WTC11 (cell line): ENCODE results near the gene KSR2. TPM values are rescaled to one million over a fixed set of nuclear protein-coding genes. Genes with fewer than 3 reads are reported as not detected.

Experiments used
- ATAC-seq: fragments of 200-7000 bp; cut with Tn5 transposase; 2 replicates; pipeline ENCODE4 v1.10.0; 2021; ENCODE audit warnings: mild to moderate bottlenecking, moderate library complexity
- CTCF ChIA-PET: fragments of 300-600 bp; sonication (Branson Sonifier 250); formaldehyde crosslinking; loops from one replicate; lab custom pipeline; 2021; ENCODE audit warnings: antibody characterized with exemption; lab: Charles Lee
- POLR2A ChIA-PET: fragments of 350-600 bp; sonication (Branson Sonifier 250); formaldehyde crosslinking; loops from one replicate; lab custom pipeline; 2021; ENCODE audit warnings: antibody characterized with exemption; lab: Charles Lee
- DNase-seq: peaks from one replicate; pipeline ENCODE4 v3.0.0; 2021; ENCODE audit warnings: low spot score
- H3K27ac Mint-ChIP-seq: 2 replicates; pipeline ENCODE4 v1.8.0; 2021; ENCODE audit warnings: mixed read lengths
- H3K27me3 Mint-ChIP-seq: 2 replicates; pipeline ENCODE4 v1.8.0; 2021; ENCODE audit warnings: low read depth, mild to moderate bottlenecking, moderate library complexity, mixed read lengths
- H3K36me3 Mint-ChIP-seq: 2 replicates; pipeline ENCODE4 v1.8.0; 2021; ENCODE audit warnings: mixed read lengths
- H3K4me1 Mint-ChIP-seq: 2 replicates; pipeline ENCODE4 v1.8.0; 2022; ENCODE audit warnings: mixed read lengths
- H3K4me3 Mint-ChIP-seq: 2 replicates; pipeline ENCODE4 v1.8.0; 2021; ENCODE audit warnings: mild to moderate bottlenecking, moderate library complexity, mixed read lengths
- H3K9me3 Mint-ChIP-seq: 2 replicates; pipeline ENCODE4 v1.8.0; 2021; ENCODE audit warnings: mixed read lengths
- ATF1 ChIP-seq: sonication (generic); formaldehyde crosslinking; IDR thresholded peaks from 2 replicates; pipeline ENCODE4 v1.8.1; 2023; ENCODE audit warnings: mild to moderate bottlenecking, moderate library complexity, missing genetic modification reagents
- CBFB ChIP-seq: sonication (generic); formaldehyde crosslinking; IDR thresholded peaks from 2 replicates; pipeline ENCODE4 v1.8.1; 2022; ENCODE audit warnings: mild to moderate bottlenecking, low read depth, missing genetic modification reagents
- CREB1 ChIP-seq: sonication (generic); formaldehyde crosslinking; IDR thresholded peaks from 2 replicates; pipeline ENCODE4 v1.8.0; 2023; ENCODE audit warnings: mild to moderate bottlenecking, missing genetic modification reagents
- ELF4 ChIP-seq: sonication (generic); formaldehyde crosslinking; IDR thresholded peaks from 2 replicates; pipeline ENCODE4 v1.8.1; 2022; ENCODE audit warnings: low read depth, mild to moderate bottlenecking, moderate library complexity, missing genetic modification reagents
- EMX1 ChIP-seq: fragments of 250-450 bp; sonication (Bioruptor Pico); IDR thresholded peaks from 2 replicates; pipeline ENCODE4 v1.8.0; 2021; ENCODE audit warnings: mild to moderate bottlenecking
- ESRRA ChIP-seq: sonication (generic); formaldehyde crosslinking; IDR thresholded peaks from 2 replicates; pipeline ENCODE4 v1.8.1; 2022; ENCODE audit warnings: mild to moderate bottlenecking, missing genetic modification reagents, borderline replicate concordance
- ETV6 ChIP-seq: sonication (generic); formaldehyde crosslinking; IDR thresholded peaks from 2 replicates; pipeline ENCODE4 v1.8.1; 2022; ENCODE audit warnings: mild to moderate bottlenecking, missing genetic modification reagents
- HMGA2 ChIP-seq: fragments of 250-450 bp; sonication (Bioruptor Pico); IDR thresholded peaks from 2 replicates; pipeline ENCODE4 v1.4.0; 2021; ENCODE audit warnings: mild to moderate bottlenecking, moderate library complexity
- JUN ChIP-seq: sonication (generic); formaldehyde crosslinking; IDR thresholded peaks from 2 replicates; pipeline ENCODE4 v1.8.0; 2023; ENCODE audit warnings: mild to moderate bottlenecking, missing genetic modification reagents
- NFE2L1 ChIP-seq: sonication (generic); formaldehyde crosslinking; IDR thresholded peaks from 2 replicates; pipeline ENCODE4 v1.8.1; 2023; ENCODE audit warnings: missing genetic modification reagents
- NR2C2 ChIP-seq: sonication (generic); formaldehyde crosslinking; IDR thresholded peaks from 2 replicates; pipeline ENCODE4 v1.8.0; 2022; ENCODE audit warnings: mild to moderate bottlenecking, missing genetic modification reagents
- NR3C1 ChIP-seq: sonication (generic); formaldehyde crosslinking; conservative IDR thresholded peaks from 2 replicates; pipeline ENCODE4 v1.8.1; 2023; ENCODE audit warnings: low read depth, mild to moderate bottlenecking, missing genetic modification reagents
- OVOL2 ChIP-seq: fragments of 250-450 bp; sonication (Bioruptor Pico); IDR thresholded peaks from 2 replicates; pipeline ENCODE4 v1.9.0; 2021; ENCODE audit warnings: mild to moderate bottlenecking, borderline replicate concordance
- SMAD3 ChIP-seq: sonication (generic); formaldehyde crosslinking; IDR thresholded peaks from 2 replicates; pipeline ENCODE4 v1.8.0; 2022; ENCODE audit warnings: missing genetic modification reagents, mild to moderate bottlenecking, borderline replicate concordance
- TEAD1 ChIP-seq: sonication (generic); formaldehyde crosslinking; IDR thresholded peaks from 2 replicates; pipeline ENCODE4 v1.8.0; 2022; ENCODE audit warnings: mild to moderate bottlenecking, missing genetic modification reagents
- ZNF219 ChIP-seq: sonication (generic); formaldehyde crosslinking; IDR thresholded peaks from 2 replicates; pipeline ENCODE4 v1.8.0; 2023; ENCODE audit warnings: missing genetic modification reagents, mild to moderate bottlenecking, borderline replicate concordance
- ZNF423 ChIP-seq: fragments of 250-450 bp; sonication (Bioruptor Pico); IDR thresholded peaks from 2 replicates; pipeline ENCODE4 v2.1.2; 2022; ENCODE audit warnings: mild to moderate bottlenecking, moderate library complexity
- total RNA-seq: library from RNA; stranded (reverse); gene quantifications from 3 replicates; pipeline ENCODE4 v1.2.3, GENCODE V29; 2021
- TF ChIP-seq, protein P1 (sequence below): sonication (generic); formaldehyde crosslinking; IDR thresholded peaks from 2 replicates; pipeline ENCODE4 v1.8.1; 2023; ENCODE audit warnings: mild to moderate bottlenecking, missing genetic modification reagents
- TF ChIP-seq, protein P2 (sequence below): sonication (generic); formaldehyde crosslinking; IDR thresholded peaks from 2 replicates; pipeline ENCODE4 v1.8.0; 2023; ENCODE audit warnings: mild to moderate bottlenecking, missing genetic modification reagents
- TF ChIP-seq, protein P3 (sequence below): sonication (generic); formaldehyde crosslinking; IDR thresholded peaks from 2 replicates; pipeline ENCODE4 v1.8.1; 2022; ENCODE audit warnings: low read depth, mild to moderate bottlenecking, moderate library complexity, missing genetic modification reagents, borderline replicate concordance
- TF ChIP-seq, protein P4 (sequence below): sonication (generic); formaldehyde crosslinking; IDR thresholded peaks from 2 replicates; pipeline ENCODE4 v1.8.1; 2022; ENCODE audit warnings: mild to moderate bottlenecking, missing genetic modification reagents, moderate library complexity, borderline replicate concordance
- TF ChIP-seq, protein P5 (sequence below): sonication (generic); formaldehyde crosslinking; IDR thresholded peaks from 2 replicates; pipeline ENCODE4 v1.8.1; 2023; ENCODE audit warnings: mild to moderate bottlenecking, moderate library complexity, missing genetic modification reagents
- TF ChIP-seq, protein P6 (sequence below): sonication (generic); formaldehyde crosslinking; IDR thresholded peaks from 2 replicates; pipeline ENCODE4 v1.8.0; 2022; ENCODE audit warnings: mild to moderate bottlenecking, missing genetic modification reagents

The KSR2 gene
- total RNA-seq, 1 experiment from 2014 or later: 2.4 TPM

DNA sequence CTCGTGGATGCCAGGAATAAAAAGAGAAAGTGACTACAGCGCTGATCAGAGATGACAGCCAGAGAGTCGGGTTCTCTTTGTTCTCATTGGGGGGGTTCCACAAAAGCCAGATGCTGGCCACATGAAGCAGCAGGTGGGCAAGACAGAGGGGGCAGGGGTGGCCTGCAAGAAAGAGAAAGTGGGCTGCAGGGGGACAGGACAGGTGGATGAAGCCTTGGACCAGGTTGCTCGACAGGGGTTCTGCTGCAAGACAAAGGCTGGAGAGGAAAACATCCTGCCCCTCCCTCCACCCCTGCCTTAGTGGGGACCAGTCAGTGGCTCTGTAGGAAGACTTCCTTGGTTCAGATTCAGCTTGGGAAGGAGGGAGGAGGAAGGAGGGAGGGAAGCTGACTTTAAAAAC, 126.2 kb downstream of the KSR2 start:
- H3K27ac Mint-ChIP-seq: no peak overlapping the region
- CTCF ChIA-PET: interaction anchor here (1.3 to 1.7 kb wide), 3 partner anchors 10 to 171 kb away, joined by 4 to 6 read pairs (median 5); no protein-coding TSS in a partner anchor
- TF ChIP-seq CBFB: peak; percentile 31; the same call in 1 of the 2 replicates
- 0 out of 2 replicates have a peak, but pooled peaks have one; percentile 52 for TF ChIP-seq ETV6 (CRISPR knock-in tag)
- TF ChIP-seq, protein P1, sequence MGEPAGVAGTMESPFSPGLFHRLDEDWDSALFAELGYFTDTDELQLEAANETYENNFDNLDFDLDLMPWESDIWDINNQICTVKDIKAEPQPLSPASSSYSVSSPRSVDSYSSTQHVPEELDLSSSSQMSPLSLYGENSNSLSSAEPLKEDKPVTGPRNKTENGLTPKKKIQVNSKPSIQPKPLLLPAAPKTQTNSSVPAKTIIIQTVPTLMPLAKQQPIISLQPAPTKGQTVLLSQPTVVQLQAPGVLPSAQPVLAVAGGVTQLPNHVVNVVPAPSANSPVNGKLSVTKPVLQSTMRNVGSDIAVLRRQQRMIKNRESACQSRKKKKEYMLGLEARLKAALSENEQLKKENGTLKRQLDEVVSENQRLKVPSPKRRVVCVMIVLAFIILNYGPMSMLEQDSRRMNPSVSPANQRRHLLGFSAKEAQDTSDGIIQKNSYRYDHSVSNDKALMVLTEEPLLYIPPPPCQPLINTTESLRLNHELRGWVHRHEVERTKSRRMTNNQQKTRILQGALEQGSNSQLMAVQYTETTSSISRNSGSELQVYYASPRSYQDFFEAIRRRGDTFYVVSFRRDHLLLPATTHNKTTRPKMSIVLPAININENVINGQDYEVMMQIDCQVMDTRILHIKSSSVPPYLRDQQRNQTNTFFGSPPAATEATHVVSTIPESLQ: no peak
- TF ChIP-seq JUN (CRISPR knock-in tag): no peak
- TF ChIP-seq, protein P2, sequence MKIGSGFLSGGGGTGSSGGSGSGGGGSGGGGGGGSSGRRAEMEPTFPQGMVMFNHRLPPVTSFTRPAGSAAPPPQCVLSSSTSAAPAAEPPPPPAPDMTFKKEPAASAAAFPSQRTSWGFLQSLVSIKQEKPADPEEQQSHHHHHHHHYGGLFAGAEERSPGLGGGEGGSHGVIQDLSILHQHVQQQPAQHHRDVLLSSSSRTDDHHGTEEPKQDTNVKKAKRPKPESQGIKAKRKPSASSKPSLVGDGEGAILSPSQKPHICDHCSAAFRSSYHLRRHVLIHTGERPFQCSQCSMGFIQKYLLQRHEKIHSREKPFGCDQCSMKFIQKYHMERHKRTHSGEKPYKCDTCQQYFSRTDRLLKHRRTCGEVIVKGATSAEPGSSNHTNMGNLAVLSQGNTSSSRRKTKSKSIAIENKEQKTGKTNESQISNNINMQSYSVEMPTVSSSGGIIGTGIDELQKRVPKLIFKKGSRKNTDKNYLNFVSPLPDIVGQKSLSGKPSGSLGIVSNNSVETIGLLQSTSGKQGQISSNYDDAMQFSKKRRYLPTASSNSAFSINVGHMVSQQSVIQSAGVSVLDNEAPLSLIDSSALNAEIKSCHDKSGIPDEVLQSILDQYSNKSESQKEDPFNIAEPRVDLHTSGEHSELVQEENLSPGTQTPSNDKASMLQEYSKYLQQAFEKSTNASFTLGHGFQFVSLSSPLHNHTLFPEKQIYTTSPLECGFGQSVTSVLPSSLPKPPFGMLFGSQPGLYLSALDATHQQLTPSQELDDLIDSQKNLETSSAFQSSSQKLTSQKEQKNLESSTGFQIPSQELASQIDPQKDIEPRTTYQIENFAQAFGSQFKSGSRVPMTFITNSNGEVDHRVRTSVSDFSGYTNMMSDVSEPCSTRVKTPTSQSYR (CRISPR knock-in tag): peak; percentile 53; the same call in 1 of the 2 replicates
- no peak for TF ChIP-seq OVOL2
- TF ChIP-seq ZNF423 (CRISPR knock-in tag): peak; percentile 41; the same call in 1 of the 2 replicates
- TF ChIP-seq, all 79 proteins: peak for 4
- peaks cover 43% of the 10 kb centered on the region for H3K4me1 Mint-ChIP-seq
- no peak overlapping the region for H3K4me3 Mint-ChIP-seq
- DNase-seq (peak; percentile 52), ATAC-seq (peak; percentile 87)
- H3K27me3 Mint-ChIP-seq: no peaks in the 10 kb centered on the region; the same call in 1 of the 2 replicates
- peaks cover 25% of the 10 kb centered on the region for H3K9me3 Mint-ChIP-seq
- peaks cover 26% of the 10 kb centered on the region for H3K36me3 Mint-ChIP-seq
- POLR2A ChIA-PET: no interaction called here

DNA sequence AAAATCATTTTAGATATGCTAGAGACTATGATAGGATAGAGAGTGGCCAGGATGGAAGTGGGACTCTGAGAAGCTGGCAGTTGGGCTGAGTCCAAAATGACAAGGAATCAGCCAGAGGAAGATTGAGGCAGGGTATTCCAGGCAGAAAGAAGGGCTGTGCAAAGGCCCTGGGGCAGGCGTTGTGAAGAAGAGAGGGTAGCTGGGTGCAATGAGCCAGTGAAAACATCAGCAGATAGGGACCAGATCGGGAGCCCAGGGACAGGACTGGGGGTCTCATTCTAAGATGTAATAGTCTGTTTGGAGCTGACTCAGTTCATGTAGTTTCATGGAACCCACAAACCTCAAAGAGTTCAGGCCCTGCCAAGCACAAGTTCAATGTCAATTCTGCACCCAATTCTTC, 126.6 kb downstream of the KSR2 start:
- Mint-ChIP-seq H3K36me3 (peaks cover 26% of the 10 kb centered on the region), H3K27ac (no peak overlapping the region), H3K4me1 (peaks cover 44% of the 10 kb centered on the region), H3K4me3 (no peak overlapping the region), H3K27me3 (no peaks in the 10 kb centered on the region; the same call in 1 of the 2 replicates), H3K9me3 (peaks cover 25% of the 10 kb centered on the region)
- ChIA-PET POLR2A (no interaction called here), CTCF (interaction anchor here (1.6 to 2.5 kb wide), 3 partner anchors 8 to 171 kb away, joined by 4 to 10 read pairs (median 5); no protein-coding TSS in a partner anchor)
- ATAC-seq (no peak), DNase-seq (no peak)
- TF ChIP-seq ZNF219 (CRISPR knock-in tag): no peak
- TF ChIP-seq NFE2L1: no peak
- TF ChIP-seq, protein P3, sequence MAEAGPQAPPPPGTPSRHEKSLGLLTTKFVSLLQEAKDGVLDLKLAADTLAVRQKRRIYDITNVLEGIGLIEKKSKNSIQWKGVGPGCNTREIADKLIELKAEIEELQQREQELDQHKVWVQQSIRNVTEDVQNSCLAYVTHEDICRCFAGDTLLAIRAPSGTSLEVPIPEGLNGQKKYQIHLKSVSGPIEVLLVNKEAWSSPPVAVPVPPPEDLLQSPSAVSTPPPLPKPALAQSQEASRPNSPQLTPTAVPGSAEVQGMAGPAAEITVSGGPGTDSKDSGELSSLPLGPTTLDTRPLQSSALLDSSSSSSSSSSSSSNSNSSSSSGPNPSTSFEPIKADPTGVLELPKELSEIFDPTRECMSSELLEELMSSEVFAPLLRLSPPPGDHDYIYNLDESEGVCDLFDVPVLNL (CRISPR knock-in tag): no peak
- TF ChIP-seq HMGA2 (CRISPR knock-in tag): no peak
- TF ChIP-seq ELF4 (CRISPR knock-in tag): no peak
- TF ChIP-seq, protein P2 (CRISPR knock-in tag): no peak
- no peak for TF ChIP-seq NR2C2 (CRISPR knock-in tag)
- TF ChIP-seq, protein P4, sequence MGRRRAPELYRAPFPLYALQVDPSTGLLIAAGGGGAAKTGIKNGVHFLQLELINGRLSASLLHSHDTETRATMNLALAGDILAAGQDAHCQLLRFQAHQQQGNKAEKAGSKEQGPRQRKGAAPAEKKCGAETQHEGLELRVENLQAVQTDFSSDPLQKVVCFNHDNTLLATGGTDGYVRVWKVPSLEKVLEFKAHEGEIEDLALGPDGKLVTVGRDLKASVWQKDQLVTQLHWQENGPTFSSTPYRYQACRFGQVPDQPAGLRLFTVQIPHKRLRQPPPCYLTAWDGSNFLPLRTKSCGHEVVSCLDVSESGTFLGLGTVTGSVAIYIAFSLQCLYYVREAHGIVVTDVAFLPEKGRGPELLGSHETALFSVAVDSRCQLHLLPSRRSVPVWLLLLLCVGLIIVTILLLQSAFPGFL (CRISPR knock-in tag): no peak
- TF ChIP-seq SMAD3 (CRISPR knock-in tag): no peak
- no peak for TF ChIP-seq ESRRA (CRISPR knock-in tag)
- no peak for TF ChIP-seq TEAD1 (CRISPR knock-in tag)
- TF ChIP-seq, protein P5, sequence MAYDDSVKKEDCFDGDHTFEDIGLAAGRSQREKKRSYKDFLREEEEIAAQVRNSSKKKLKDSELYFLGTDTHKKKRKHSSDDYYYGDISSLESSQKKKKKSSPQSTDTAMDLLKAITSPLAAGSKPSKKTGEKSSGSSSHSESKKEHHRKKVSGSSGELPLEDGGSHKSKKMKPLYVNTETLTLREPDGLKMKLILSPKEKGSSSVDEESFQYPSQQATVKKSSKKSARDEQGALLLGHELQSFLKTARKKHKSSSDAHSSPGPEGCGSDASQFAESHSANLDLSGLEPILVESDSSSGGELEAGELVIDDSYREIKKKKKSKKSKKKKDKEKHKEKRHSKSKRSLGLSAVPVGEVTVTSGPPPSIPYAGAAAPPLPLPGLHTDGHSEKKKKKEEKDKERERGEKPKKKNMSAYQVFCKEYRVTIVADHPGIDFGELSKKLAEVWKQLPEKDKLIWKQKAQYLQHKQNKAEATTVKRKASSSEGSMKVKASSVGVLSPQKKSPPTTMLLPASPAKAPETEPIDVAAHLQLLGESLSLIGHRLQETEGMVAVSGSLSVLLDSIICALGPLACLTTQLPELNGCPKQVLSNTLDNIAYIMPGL (CRISPR knock-in tag): no peak
- TF ChIP-seq, protein P6, sequence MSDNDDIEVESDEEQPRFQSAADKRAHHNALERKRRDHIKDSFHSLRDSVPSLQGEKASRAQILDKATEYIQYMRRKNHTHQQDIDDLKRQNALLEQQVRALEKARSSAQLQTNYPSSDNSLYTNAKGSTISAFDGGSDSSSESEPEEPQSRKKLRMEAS: no peak
- TF ChIP-seq EMX1 (CRISPR knock-in tag): no peak
- TF ChIP-seq ATF1: no peak
- TF ChIP-seq NR3C1 (CRISPR knock-in tag): no peak
- no peak for TF ChIP-seq CREB1 (CRISPR knock-in tag)
